Mesenchymal stem cell (in vitro differentiated cells and primary cell): ENCODE data around the gene HIVEP1.

Source experiments
- DNase-seq: peaks from one replicate; pipeline ENCODE4 v3.0.0-alpha.2; 2013
- H2AFZ ChIP-seq: one replicate; pipeline ENCODE4 v1.6.1; 2013; ENCODE audit warnings: low read depth, mild to moderate bottlenecking, control low read depth, inconsistent platforms, low read length, moderate library complexity
- H2AK5ac ChIP-seq: 2 replicates; pipeline ENCODE4 v1.6.1; 2013; ENCODE audit warnings: low read length, moderate library complexity, mild to moderate bottlenecking, inconsistent platforms; ENCODE audit not compliant: severe bottlenecking
- H2BK120ac ChIP-seq: one replicate; pipeline ENCODE4 v1.6.1; 2013; ENCODE audit warnings: low read depth, mild to moderate bottlenecking, inconsistent platforms, low read length, moderate library complexity
- H2BK12ac ChIP-seq, 2 experiments: one replicate each; pipeline ENCODE4 v1.6.1; 2013; ENCODE audit warnings: inconsistent platforms in 2 of 2, low read length in 2 of 2, mild to moderate bottlenecking in 2 of 2, moderate library complexity in 2 of 2, control low read depth in 1 of 2
- H2BK15ac ChIP-seq: one replicate; pipeline ENCODE4 v1.6.1; 2013; ENCODE audit warnings: mild to moderate bottlenecking, low read depth, inconsistent platforms; ENCODE audit not compliant: poor library complexity, severe bottlenecking
- H2BK5ac ChIP-seq: 2 replicates; pipeline ENCODE4 v1.6.1; 2013; ENCODE audit warnings: low read depth, mild to moderate bottlenecking, low read length, control low read depth, inconsistent platforms; ENCODE audit not compliant: poor library complexity, severe bottlenecking
- H3K14ac ChIP-seq, 2 experiments: one replicate each; pipeline ENCODE4 v1.6.1; 2013; ENCODE audit warnings: inconsistent platforms in 2 of 2, low read length in 2 of 2, control low read depth in 1 of 2, mild to moderate bottlenecking in 1 of 2, moderate library complexity in 1 of 2
- H3K18ac ChIP-seq, 2 experiments: one replicate each; pipeline ENCODE4 v1.6.1; 2013; ENCODE audit warnings: inconsistent platforms in 2 of 2, low read length in 2 of 2, control low read depth in 1 of 2, low read depth in 1 of 2, mild to moderate bottlenecking in 1 of 2
- H3K23ac ChIP-seq, 2 experiments: one replicate each; pipeline ENCODE4 v1.6.1; 2013; ENCODE audit warnings: inconsistent platforms in 2 of 2, low read length in 2 of 2, mild to moderate bottlenecking in 2 of 2, moderate library complexity in 2 of 2, control low read depth in 1 of 2
- H3K27ac ChIP-seq: 2 replicates; pipeline ENCODE4 v1.5.1; 2013; ENCODE audit warnings: mild to moderate bottlenecking, moderate library complexity, low read length, control low read depth, inconsistent platforms; ENCODE audit not compliant: poor library complexity, severe bottlenecking
- H3K27me3 ChIP-seq, 2 experiments: 2 replicates each; pipeline versions ENCODE4 v1.6.1 to v1.7.0; 2013; ENCODE audit warnings: low read length in 2 of 2, mild to moderate bottlenecking in 2 of 2, moderate library complexity in 2 of 2, control low read depth in 1 of 2, inconsistent platforms in 1 of 2; ENCODE audit not compliant: control insufficient read depth in 1 of 2, insufficient read depth in 1 of 2
- H3K36me3 ChIP-seq, 2 experiments: 2 replicates each; pipeline versions ENCODE4 v1.6.1 to v1.7.0; 2013; ENCODE audit warnings: low read length in 2 of 2, control low read depth in 1 of 2, inconsistent platforms in 1 of 2, low read depth in 1 of 2, mild to moderate bottlenecking in 1 of 2; ENCODE audit not compliant: insufficient read depth in 2 of 2, control insufficient read depth in 1 of 2
- H3K4ac ChIP-seq, 2 experiments: one replicate each; pipeline ENCODE4 v1.6.1; 2013; ENCODE audit warnings: inconsistent platforms in 2 of 2, low read length in 2 of 2, mild to moderate bottlenecking in 2 of 2, moderate library complexity in 2 of 2, control low read depth in 1 of 2, low read depth in 1 of 2
- H3K4me1 ChIP-seq: 2 replicates; pipeline ENCODE4 v1.6.1; 2013; ENCODE audit warnings: low read depth, low read length, control low read depth; ENCODE audit not compliant: control insufficient read depth, insufficient read depth
- H3K4me2 ChIP-seq: 2 replicates; pipeline ENCODE4 v1.6.1; 2013; ENCODE audit warnings: low read length, mild to moderate bottlenecking, inconsistent platforms; ENCODE audit not compliant: poor library complexity, severe bottlenecking
- H3K4me3 ChIP-seq, 2 experiments: 2 replicates each; pipeline versions ENCODE4 v1.5.1 to v1.7.0; 2013; ENCODE audit warnings: low read length in 2 of 2, mild to moderate bottlenecking in 2 of 2, control low read depth in 1 of 2, low read depth in 1 of 2; ENCODE audit not compliant: insufficient read depth in 1 of 2
- H3K79me1 ChIP-seq: replicated peaks from 2 replicates; pipeline ENCODE4 v1.6.1; 2013; ENCODE audit warnings: mild to moderate bottlenecking, control low read depth, low read length, inconsistent platforms; ENCODE audit not compliant: poor library complexity, severe bottlenecking
- H3K9ac ChIP-seq: 2 replicates; pipeline ENCODE4 v1.7.0; 2013; ENCODE audit warnings: mild to moderate bottlenecking, low read length, moderate library complexity
- H3K9me3 ChIP-seq: 2 replicates; pipeline ENCODE4 v1.7.0; 2013; ENCODE audit warnings: mild to moderate bottlenecking, low read length; ENCODE audit not compliant: control insufficient read depth
- H4K8ac ChIP-seq: one replicate; pipeline ENCODE4 v1.6.1; 2013; ENCODE audit warnings: inconsistent platforms, mild to moderate bottlenecking, low read length, moderate library complexity
- H4K91ac ChIP-seq: one replicate; pipeline ENCODE4 v1.6.1; 2013; ENCODE audit warnings: mild to moderate bottlenecking, low read length, inconsistent platforms
- WGBS: methylation state at CpG from one replicate; pipeline ENCODE4 v1.1.7; 2013; ENCODE audit warnings: mixed read lengths; 5-methylcytosine and 5-hydroxymethylcytosine counted together

The HIVEP1 gene

GRCh38 chr6:12163744-12164507 lies 151.8 kb downstream of the HIVEP1 start:
- Histone ChIP-seq H3K23ac (no peak overlapping the region), H3K4me2 (no peak overlapping the region), H3K36me3 (peaks cover 24 to 37% of the 10 kb centered on the region in 2 experiments), H3K27me3 (no peaks in the 10 kb centered on the region), H2BK120ac (no peak overlapping the region), H4K8ac (no peak overlapping the region), H2BK5ac (no peak overlapping the region), H3K4me3 (no peak overlapping the region), H3K14ac (no peak overlapping the region), H2AK5ac (no peak overlapping the region), H3K4me1 (peaks cover 8% of the 10 kb centered on the region), H2AFZ (no peak overlapping the region), H2BK12ac (no peak overlapping the region), H3K9me3 (no peaks in the 10 kb centered on the region), H3K79me1 (peaks cover 24% of the 10 kb centered on the region), H2BK15ac (no peak overlapping the region), H3K9ac (no peak overlapping the region), H3K27ac (no peak overlapping the region), H3K4ac (no peak overlapping the region), H4K91ac (no peak overlapping the region), H3K18ac (no peak overlapping the region)
- 97% methylated on average over 15 of the region's 19 CpGs for WGBS
- DNase-seq = no peak

GRCh38 chr6:12164508-12164770 lies 152.3 kb downstream of the HIVEP1 start:
- no peaks in the 10 kb centered on the region for H3K9me3 ChIP-seq
- no peak overlapping the region for H2BK120ac ChIP-seq
- no peak overlapping the region for H3K4me3 ChIP-seq
- H2BK15ac ChIP-seq = no peak overlapping the region
- H3K4me2 ChIP-seq = no peak overlapping the region
- DNase-seq = no peak
- H3K27ac ChIP-seq = no peak overlapping the region
- H3K18ac ChIP-seq = no peak overlapping the region
- H2BK12ac ChIP-seq = no peak overlapping the region
- no peak overlapping the region for H3K23ac ChIP-seq
- peaks cover 20% of the 10 kb centered on the region for H3K79me1 ChIP-seq
- no peak overlapping the region for H4K8ac ChIP-seq
- H2AFZ ChIP-seq = no peak overlapping the region
- no peak overlapping the region for H2BK5ac ChIP-seq
- H3K36me3 ChIP-seq = peaks cover 21 to 37% of the 10 kb centered on the region in 2 experiments
- no peak overlapping the region for H2AK5ac ChIP-seq
- no peaks in the 10 kb centered on the region for H3K27me3 ChIP-seq
- peaks cover 8% of the 10 kb centered on the region for H3K4me1 ChIP-seq
- H4K91ac ChIP-seq = no peak overlapping the region
- H3K4ac ChIP-seq = no peak overlapping the region
- no peak overlapping the region for H3K14ac ChIP-seq
- no peak overlapping the region for H3K9ac ChIP-seq

- 93% methylated on average over 3 of the region's 4 CpGs for WGBS
- peaks cover 20% of the 10 kb centered on the region for H3K79me1 ChIP-seq
- no peak overlapping the region for H3K4ac ChIP-seq
- peaks cover 21 to 37% of the 10 kb centered on the region in 2 experiments for H3K36me3 ChIP-seq
- no peaks in the 10 kb centered on the region for H3K27me3 ChIP-seq
- H3K9ac ChIP-seq = no peak overlapping the region
- H2BK120ac ChIP-seq = no peak overlapping the region
- no peak overlapping the region for H3K23ac ChIP-seq
- no peak overlapping the region for H2BK5ac ChIP-seq
- no peak overlapping the region for H2BK12ac ChIP-seq
- H2AFZ ChIP-seq = no peak overlapping the region
- H2AK5ac ChIP-seq = no peak overlapping the region
- H3K4me2 ChIP-seq = no peak overlapping the region
- no peak overlapping the region for H4K8ac ChIP-seq
- H3K18ac ChIP-seq = no peak overlapping the region
- no peak overlapping the region for H2BK15ac ChIP-seq
- H3K27ac ChIP-seq = no peak overlapping the region
- no peak overlapping the region for H4K91ac ChIP-seq
- DNase-seq = no peak
- no peak overlapping the region for H3K4me3 ChIP-seq
- H3K4me1 ChIP-seq = peaks cover 8% of the 10 kb centered on the region
- H3K14ac ChIP-seq = no peak overlapping the region
- H3K9me3 ChIP-seq = no peaks in the 10 kb centered on the region
These were observed 153.2 kb downstream of the HIVEP1 start for GRCh38 chr6:12165297-12165696.

- Histone ChIP-seq H3K27ac (no peak overlapping the region), H4K91ac (no peak overlapping the region), H3K36me3 (peaks cover 21 to 37% of the 10 kb centered on the region in 2 experiments), H4K8ac (no peak overlapping the region), H3K4me1 (peaks cover 8% of the 10 kb centered on the region), H3K23ac (no peak overlapping the region), H2BK5ac (no peak overlapping the region), H2BK12ac (no peak overlapping the region), H3K4me2 (no peak overlapping the region), H3K4ac (no peak overlapping the region), H2AFZ (no peak overlapping the region), H2AK5ac (no peak overlapping the region), H3K18ac (no peak overlapping the region), H3K9me3 (no peaks in the 10 kb centered on the region), H3K27me3 (no peaks in the 10 kb centered on the region), H2BK15ac (no peak overlapping the region), H3K79me1 (peaks cover 20% of the 10 kb centered on the region), H3K4me3 (no peak overlapping the region), H3K14ac (no peak overlapping the region), H3K9ac (no peak overlapping the region), H2BK120ac (no peak overlapping the region)
- 98% methylated on average over 4 of the region's 5 CpGs for WGBS
- no peak for DNase-seq
These were observed 153.7 kb downstream of the HIVEP1 start for GRCh38 chr6:12165722-12166280.
